Subcutaneous adipose tissue (tissue), 4 donors: ENCODE measurements around the gene GPS1. TPM values are rescaled to one million over a fixed set of nuclear protein-coding genes. Genes with fewer than 3 reads are reported as not detected.

Experiments
- total RNA-seq, 4 donors: library from RNA; depleted of rRNA; stranded (reverse); fragments of >200 nt; gene quantifications; one replicate each; pipeline ENCODE4 v1.1.0, GENCODE V29; 2016
- TF ChIP-seq, protein P1 (sequence below): fragments of 450-650 bp; IDR thresholded peaks from one replicate; pipeline ENCODE4 v1.5.1; 2016; ENCODE audit warnings: low read depth, mild to moderate bottlenecking, control low read depth, antibody characterized with exemption, moderate library complexity

GPS1 gene
- total RNA-seq, 4 donors from 2014 or later, result 42.7 to 125 (median 71.7) TPM

DNA sequence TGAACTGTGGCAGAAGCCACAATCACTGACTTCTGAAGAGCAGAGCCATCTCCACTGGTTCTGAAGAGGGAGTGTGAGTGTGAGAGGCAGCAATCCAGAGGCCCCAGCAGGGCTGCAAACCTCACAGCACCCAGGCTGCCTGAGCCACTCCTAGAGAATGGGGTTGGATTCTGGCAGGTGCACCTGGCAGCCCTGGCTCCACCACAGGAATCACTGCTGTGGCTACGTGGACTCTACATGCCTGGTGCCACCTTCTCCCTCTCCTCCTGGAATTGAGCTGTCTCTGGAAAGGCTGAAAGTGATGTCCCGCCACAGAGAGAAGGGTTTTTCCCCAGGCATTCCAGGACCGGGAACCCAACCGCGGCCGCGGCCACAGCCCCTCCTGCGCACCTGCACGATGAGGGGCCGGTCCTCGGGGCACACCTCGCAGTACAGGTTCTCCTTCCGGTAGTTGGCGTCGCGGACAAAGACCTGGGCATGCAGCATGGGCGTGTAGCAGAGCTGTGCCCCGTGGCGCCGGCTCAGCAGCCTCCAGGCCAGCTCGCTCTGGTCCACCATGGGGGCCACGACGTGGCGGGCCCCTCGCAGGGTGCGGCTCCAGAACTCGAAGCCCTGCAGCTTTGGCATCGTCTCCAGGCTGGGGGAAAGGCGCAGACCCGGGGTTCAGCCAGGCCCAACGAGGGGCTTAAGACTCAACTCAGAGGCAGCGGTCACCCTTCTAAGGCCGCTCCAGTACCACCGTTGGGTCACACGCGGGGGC lies 12.9 kb downstream of the GPS1 start:
- TF ChIP-seq, protein P1, sequence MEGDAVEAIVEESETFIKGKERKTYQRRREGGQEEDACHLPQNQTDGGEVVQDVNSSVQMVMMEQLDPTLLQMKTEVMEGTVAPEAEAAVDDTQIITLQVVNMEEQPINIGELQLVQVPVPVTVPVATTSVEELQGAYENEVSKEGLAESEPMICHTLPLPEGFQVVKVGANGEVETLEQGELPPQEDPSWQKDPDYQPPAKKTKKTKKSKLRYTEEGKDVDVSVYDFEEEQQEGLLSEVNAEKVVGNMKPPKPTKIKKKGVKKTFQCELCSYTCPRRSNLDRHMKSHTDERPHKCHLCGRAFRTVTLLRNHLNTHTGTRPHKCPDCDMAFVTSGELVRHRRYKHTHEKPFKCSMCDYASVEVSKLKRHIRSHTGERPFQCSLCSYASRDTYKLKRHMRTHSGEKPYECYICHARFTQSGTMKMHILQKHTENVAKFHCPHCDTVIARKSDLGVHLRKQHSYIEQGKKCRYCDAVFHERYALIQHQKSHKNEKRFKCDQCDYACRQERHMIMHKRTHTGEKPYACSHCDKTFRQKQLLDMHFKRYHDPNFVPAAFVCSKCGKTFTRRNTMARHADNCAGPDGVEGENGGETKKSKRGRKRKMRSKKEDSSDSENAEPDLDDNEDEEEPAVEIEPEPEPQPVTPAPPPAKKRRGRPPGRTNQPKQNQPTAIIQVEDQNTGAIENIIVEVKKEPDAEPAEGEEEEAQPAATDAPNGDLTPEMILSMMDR, result no peak

DNA sequence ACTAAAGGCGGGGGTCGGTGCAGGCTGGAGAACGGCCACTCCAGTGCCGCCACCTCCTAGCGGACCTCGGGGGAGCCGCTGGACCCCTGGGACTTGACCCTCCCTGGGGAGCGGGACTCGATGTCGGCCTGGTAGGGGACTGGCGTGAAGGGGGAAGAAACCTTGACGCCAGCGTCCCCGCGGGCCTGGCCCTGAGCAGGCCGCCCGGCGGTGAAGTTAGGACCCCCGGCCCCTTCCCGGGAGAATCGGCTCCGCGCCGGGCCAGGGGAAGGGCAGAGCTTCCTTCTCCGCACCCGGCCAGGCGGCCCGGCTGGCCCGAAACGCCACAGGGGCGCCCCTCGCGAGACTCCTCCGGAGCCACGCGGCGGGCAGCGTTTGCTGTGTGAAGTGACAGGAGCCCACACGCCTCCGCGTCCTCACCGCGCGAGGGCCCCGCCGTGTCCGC lies 13.5 kb downstream of the GPS1 start:
- TF ChIP-seq, protein P1, result no peak

DNA sequence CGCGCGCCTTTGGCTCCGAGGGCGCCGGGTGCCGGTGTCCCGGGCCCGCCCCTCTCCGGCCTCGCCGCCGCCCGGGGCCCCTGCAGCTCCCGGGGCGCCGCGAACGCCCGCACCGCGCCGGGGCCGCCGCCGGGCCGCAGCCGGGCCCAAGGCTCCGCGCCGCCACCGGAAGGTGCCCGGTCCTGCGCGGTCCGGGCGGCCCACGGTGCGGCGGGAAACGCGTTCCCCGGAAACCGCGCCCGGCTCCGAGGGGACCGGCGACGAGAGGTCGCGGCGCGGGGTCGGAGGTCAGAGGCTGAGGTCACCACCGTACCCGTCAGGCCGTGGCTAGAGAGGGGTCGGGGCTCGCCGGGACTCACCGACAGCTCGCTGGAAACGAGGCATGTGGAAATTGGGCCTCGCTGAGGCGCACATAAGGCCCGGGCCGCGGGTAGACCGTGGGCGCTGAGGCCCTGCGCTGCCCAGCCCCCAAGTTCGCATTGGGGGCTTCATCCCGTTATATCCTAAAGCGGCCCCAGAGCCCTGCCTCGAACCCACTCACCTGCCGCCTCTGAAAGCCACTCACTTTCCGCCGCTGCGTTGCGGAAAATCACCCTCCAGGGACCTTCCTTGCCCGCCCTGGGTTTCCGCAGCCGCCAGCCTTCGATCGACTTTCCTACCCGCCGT lies 14.1 kb downstream of the GPS1 start, which contains the start of gene DUS1L:
TSS of gene DUS1L (minus strand) at position 167 of the 666 bp plus-strand sequence. CDS start 745 bp downstream, outside the sequence.
- TF ChIP-seq, protein P1, result no peak

DNA sequence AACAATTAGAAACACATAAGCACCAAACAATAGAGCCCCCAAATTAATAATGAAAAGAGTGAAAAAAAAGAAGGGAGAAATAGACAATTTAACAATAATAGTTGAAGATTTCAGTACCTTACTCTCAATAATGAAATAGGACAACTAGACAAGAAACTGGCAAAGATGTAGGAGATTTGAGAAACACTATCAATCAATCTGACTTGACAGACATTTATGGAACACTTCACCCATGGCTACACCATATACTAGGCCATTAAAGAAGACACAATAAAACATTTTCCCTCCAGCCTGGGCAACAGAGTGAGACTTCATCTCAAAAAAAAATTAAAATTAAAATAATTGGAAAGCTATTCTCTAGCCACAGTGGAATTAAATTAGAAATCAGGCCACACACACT lies 18.9 kb downstream of the GPS1 start:
- TF ChIP-seq, protein P1, result no peak

DNA sequence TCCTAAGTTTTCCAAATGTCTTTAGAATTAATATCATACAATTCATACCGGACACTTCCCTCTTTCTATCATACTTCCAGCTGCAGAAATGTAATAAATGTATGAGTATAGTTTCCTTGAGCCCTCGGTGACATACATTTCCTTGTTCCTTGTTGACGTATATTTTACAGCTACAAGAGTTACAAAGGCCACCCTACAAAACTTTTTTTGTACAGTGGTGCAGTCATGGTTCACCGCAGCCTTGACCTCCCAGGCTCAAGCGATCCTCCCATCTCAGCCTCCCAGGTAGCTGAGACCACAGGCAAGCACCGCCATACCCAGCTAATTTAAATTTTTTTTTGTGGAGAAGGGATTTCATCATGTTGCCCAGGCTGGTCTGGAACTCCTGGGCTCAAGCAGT lies 21.1 kb downstream of the GPS1 start:
- TF ChIP-seq, protein P1, result no peak

GRCh38 chr17:82073446-82073845 lies 21.7 kb downstream of the GPS1 start:
- TF ChIP-seq, protein P1, result no peak

- TF ChIP-seq, protein P1, result no peak
These were observed 24.5 kb downstream of the GPS1 start for GRCh38 chr17:82076018-82076784.
